Stimulated activated memory B cell treated with anti-CD40 and anti-IgM and Interleukin-4, amounts not matched to agents 10 μg/mL and 1 μg/mL and 100 μg/mL, for 72 hours (primary cell): ENCODE measurements around the gene SLC28A2.
"Not testable (repeated sequence)": the region's sequence is repeated elsewhere in the genome, so short reads cannot be mapped to it uniquely, and the experiment has no call there.

Experiments
- ATAC-seq: fragments of 150-1000 bp; cut with Tn5 transposase; 2 replicates; pipeline ENCODE4 v1.10.0; 2021
- H3K27ac Mint-ChIP-seq: one replicate; pipeline ENCODE4 v1.8.0; 2022; ENCODE audit warnings: mild to moderate bottlenecking, mixed read lengths
- H3K27me3 Mint-ChIP-seq: one replicate; pipeline ENCODE4 v1.8.0; 2022; ENCODE audit warnings: mixed read lengths
- H3K36me3 Mint-ChIP-seq: one replicate; pipeline ENCODE4 v1.8.0; 2022; ENCODE audit warnings: mixed read lengths
- H3K4me1 Mint-ChIP-seq: one replicate; pipeline ENCODE4 v1.8.0; 2022; ENCODE audit warnings: mixed read lengths
- H3K4me3 Mint-ChIP-seq: one replicate; pipeline ENCODE4 v1.8.0; 2022; ENCODE audit warnings: mild to moderate bottlenecking, moderate library complexity, mixed read lengths
- H3K9me3 Mint-ChIP-seq: one replicate; pipeline ENCODE4 v1.8.0; 2022; ENCODE audit warnings: mixed read lengths

Gene SLC28A2, protein sequence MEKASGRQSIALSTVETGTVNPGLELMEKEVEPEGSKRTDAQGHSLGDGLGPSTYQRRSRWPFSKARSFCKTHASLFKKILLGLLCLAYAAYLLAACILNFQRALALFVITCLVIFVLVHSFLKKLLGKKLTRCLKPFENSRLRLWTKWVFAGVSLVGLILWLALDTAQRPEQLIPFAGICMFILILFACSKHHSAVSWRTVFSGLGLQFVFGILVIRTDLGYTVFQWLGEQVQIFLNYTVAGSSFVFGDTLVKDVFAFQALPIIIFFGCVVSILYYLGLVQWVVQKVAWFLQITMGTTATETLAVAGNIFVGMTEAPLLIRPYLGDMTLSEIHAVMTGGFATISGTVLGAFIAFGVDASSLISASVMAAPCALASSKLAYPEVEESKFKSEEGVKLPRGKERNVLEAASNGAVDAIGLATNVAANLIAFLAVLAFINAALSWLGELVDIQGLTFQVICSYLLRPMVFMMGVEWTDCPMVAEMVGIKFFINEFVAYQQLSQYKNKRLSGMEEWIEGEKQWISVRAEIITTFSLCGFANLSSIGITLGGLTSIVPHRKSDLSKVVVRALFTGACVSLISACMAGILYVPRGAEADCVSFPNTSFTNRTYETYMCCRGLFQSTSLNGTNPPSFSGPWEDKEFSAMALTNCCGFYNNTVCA

DNA sequence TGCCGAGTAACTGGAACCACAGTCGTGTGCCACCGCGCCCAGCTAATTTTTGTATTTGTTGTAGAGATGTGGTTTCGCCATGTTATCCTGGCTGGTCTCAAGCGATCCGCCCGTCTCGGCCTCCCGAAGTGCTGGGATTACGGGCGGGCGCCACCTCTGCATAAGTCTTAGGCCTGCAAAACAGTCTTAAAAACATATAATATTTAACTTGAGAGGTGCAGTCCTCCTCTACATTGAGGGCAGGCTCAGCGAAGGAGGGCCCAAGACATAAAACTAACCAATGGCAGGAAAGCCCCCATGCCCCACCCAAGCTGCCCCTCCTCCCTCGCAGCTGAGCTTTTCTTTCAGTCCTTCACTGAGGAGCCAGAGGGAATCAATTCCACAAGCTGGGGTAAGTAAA, at the start of gene SLC28A2:
TSS of gene SLC28A2 (plus strand) at position 347 of the 400 bp plus-strand sequence. CDS start 982 bp downstream, outside the sequence.
- no peaks in the 10 kb centered on the region for H3K27me3 Mint-ChIP-seq
- no peak within 1 kb of the TSS for H3K27ac Mint-ChIP-seq
- H3K4me3 Mint-ChIP-seq, result no peak within 1 kb of the TSS
- no peak for ATAC-seq
- no peaks in the 10 kb centered on the region for H3K4me1 Mint-ChIP-seq
- peaks cover 5% of the 10 kb centered on the region for H3K36me3 Mint-ChIP-seq
- H3K9me3 Mint-ChIP-seq, result peaks cover 4% of the 10 kb centered on the region

DNA sequence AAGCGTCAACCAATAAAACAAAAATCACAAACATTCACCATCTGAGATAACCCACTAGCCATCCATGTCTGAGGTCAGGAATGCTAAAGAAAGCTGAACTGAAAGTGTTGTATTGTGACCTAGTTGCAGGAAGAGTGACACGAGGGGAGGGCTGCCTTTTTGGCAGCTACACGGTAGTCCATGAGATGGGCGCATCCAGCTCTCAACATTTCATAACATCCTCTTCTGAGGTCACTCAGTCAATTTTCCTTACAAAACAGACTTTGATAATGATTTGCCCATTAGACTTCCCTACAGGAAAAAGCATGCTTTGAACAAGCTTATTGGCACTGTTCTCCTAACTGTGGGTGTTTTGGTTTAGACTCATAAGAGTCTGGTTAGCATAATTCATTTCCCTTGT, 48.9 kb upstream of the SLC28A2 start:
- Mint-ChIP-seq H3K4me3 (no peak overlapping the region), H3K4me1 (no peaks in the 10 kb centered on the region), H3K27me3 (peaks cover 19% of the 10 kb centered on the region), H3K36me3 (no peaks in the 10 kb centered on the region), H3K9me3 (no peaks in the 10 kb centered on the region), H3K27ac (no peak overlapping the region)
- ATAC-seq, result no peak

DNA sequence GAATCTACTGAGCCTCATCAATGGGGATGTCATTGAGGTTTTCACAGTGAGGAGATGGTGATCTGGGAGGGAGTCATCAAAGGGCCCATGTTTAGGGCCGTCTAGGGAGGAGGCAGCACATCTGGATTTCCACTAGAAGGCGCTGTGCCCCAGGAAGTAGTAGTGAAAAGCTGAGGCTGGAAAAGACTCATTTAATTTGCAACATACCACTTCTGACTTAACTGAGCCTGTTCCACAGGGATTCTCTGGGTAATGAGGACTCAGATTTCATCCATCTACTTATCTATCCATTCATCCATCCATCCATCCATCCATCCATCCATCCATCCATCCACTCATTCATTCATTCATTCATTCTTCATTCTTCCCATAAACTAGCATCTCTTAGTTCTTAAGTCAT, 46.8 kb upstream of the SLC28A2 start:
- no peaks in the 10 kb centered on the region for H3K4me1 Mint-ChIP-seq
- peaks cover 22% of the 10 kb centered on the region for H3K27me3 Mint-ChIP-seq
- H3K4me3 Mint-ChIP-seq, result no peak overlapping the region
- H3K9me3 Mint-ChIP-seq, result no peaks in the 10 kb centered on the region
- H3K36me3 Mint-ChIP-seq, result no peaks in the 10 kb centered on the region
- no peak overlapping the region for H3K27ac Mint-ChIP-seq
- ATAC-seq, result no peak

DNA sequence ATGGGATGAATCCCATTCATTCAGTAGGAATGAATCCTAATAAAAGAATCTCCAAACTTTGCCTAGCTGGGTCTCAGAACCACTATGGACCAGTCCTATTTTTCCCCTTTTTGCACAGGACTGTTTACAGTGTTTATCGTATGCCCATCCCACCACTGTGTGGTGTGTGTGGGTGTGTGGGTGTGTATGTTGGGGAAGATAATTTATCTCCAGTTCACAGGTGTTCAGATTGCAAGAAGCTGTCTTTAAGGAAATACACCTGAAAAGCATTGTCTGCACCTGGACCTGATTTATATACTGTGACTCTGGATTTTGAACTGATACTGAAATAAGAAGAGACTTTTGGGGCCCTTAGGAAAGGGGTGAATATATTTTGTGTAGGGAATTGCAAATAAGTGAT, 39.5 kb upstream of the SLC28A2 start:
- no peaks in the 10 kb centered on the region for H3K9me3 Mint-ChIP-seq
- no peak for ATAC-seq

DNA sequence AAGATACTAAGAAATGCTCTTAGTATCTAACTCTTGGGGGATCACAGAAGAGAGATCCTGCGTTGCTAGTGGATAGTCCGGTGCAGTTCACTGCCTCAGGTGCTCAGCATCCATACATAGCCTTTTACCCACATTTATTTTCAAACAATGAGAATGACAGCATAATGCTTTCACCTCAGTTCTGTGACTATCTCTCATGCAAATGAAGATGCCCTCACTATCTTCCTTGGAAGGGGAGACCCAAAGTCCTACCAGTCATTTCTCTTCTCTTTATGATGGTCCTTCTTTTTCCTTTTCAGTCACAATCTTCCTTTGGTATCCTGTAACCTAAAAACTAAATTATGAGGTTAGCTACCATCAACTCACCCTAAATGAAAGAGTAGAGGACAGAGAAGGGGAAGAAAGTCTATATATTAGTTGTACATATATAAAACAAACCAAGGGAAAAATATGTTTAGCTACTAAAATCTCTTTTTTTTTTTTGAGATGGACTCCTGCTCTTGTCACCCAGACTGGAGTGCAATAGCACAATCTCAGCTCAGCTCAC, 30.9 kb upstream of the SLC28A2 start:
- Mint-ChIP-seq H3K4me3 (no peak overlapping the region), H3K36me3 (no peaks in the 10 kb centered on the region), H3K27me3 (peaks cover 42% of the 10 kb centered on the region), H3K4me1 (no peaks in the 10 kb centered on the region), H3K9me3 (no peaks in the 10 kb centered on the region), H3K27ac (no peak overlapping the region)
- ATAC-seq, result no peak

More for the DNA sequence above, 39.5 kb upstream of the SLC28A2 start:
- H3K4me3 Mint-ChIP-seq, result no peak overlapping the region
- H3K27ac Mint-ChIP-seq, result no peak overlapping the region
- H3K36me3 Mint-ChIP-seq, result no peaks in the 10 kb centered on the region
- peaks cover 10% of the 10 kb centered on the region for H3K27me3 Mint-ChIP-seq
- no peaks in the 10 kb centered on the region for H3K4me1 Mint-ChIP-seq

DNA sequence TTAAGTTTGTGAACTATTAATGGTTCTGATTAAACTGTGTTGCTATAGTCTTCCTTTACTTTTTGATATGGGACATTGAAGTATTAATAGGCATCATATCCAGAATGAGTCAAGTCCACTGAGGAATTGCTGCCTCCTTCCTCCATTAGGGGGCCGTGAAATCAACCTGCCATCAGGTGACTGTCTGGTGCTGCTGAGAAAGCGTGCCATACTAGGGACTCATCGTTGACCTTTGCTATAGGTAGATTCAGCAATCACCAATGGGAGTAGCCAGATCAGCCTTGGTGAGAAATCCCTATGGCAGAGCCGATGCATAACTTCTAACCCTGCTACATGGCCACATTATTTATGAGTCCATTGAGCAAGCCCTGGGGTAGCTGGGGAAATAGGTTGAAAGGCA, 30.1 kb upstream of the SLC28A2 start:
- no peak for ATAC-seq
- no peaks in the 10 kb centered on the region for H3K9me3 Mint-ChIP-seq
- H3K36me3 Mint-ChIP-seq, result no peaks in the 10 kb centered on the region
- H3K27ac Mint-ChIP-seq, result no peak overlapping the region
- no peaks in the 10 kb centered on the region for H3K4me1 Mint-ChIP-seq
- no peak overlapping the region for H3K4me3 Mint-ChIP-seq
- peaks cover 50% of the 10 kb centered on the region for H3K27me3 Mint-ChIP-seq

DNA sequence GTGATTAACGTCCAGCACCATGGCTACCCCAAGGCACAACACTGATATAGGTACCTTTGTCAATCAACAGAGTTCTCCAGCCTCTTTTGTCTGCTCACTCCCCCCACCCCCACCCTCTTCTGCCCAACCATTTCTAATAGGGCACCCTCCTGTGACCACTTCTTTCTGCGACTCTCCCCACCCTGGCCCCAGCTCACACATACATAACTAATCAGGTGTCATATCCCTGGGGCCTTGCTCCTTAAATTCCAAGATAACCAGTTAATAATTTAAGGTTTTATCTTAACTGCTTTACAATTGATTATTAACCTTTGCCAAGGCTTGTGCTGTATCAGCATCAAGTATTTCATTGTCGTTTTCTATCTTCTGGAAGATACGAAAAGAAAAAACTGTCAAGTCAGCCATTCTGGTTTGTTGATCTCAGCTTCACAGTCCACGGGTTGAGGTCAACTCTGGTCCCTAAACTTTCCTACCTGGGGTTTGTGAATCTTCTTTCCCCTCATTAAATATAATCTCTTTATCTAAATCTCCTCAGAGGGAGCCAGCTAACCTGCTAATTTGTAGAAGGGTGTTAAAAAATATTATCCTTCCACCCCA, 27.3 kb upstream of the SLC28A2 start:
- Mint-ChIP-seq H3K36me3 (no peaks in the 10 kb centered on the region), H3K27me3 (peaks cover 68% of the 10 kb centered on the region), H3K9me3 (no peaks in the 10 kb centered on the region), H3K27ac (no peak overlapping the region), H3K4me1 (no peaks in the 10 kb centered on the region), H3K4me3 (no peak overlapping the region)
- no peak for ATAC-seq

DNA sequence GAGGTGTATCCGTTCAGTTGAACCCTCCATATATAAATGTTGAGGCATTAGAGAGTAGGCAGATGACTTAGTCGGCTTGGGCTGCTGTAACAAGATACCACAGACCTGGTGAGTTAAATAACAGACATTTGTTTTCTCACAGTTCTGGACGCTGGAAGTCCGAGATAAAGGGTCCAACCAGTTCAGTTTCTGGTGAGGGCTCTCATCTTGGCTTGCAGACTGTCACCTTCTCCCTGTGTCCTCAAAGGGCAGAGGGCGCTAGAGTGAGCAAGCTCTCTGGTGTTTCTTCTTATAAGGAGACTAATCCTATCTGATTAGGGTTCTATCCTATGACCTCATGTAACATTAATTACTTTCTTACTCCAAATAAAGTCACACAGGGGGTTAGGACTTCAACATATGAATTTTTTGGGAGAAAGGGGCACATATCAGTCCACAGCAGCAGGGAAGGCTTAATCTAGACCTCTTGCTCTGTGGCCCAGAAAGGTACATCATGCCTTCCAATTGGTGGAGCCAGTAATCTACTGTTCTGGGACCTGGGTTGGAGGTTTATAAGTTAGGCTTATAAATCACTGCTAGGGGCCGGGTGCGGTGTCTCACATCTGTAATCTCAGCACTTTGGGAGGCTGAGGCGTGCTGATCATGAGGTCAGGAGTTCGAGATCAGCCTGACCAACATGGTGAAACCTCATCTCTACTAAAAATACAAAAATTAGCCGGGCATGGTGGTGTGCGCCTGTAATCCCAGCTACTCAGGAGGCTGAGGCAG, 26.3 kb upstream of the SLC28A2 start:
- no peaks in the 10 kb centered on the region for H3K9me3 Mint-ChIP-seq
- H3K36me3 Mint-ChIP-seq, result no peaks in the 10 kb centered on the region
- H3K4me1 Mint-ChIP-seq, result no peaks in the 10 kb centered on the region
- H3K4me3 Mint-ChIP-seq, result no peak overlapping the region
- H3K27ac Mint-ChIP-seq, result no peak overlapping the region
- no peak for ATAC-seq
- peaks cover 68% of the 10 kb centered on the region for H3K27me3 Mint-ChIP-seq

DNA sequence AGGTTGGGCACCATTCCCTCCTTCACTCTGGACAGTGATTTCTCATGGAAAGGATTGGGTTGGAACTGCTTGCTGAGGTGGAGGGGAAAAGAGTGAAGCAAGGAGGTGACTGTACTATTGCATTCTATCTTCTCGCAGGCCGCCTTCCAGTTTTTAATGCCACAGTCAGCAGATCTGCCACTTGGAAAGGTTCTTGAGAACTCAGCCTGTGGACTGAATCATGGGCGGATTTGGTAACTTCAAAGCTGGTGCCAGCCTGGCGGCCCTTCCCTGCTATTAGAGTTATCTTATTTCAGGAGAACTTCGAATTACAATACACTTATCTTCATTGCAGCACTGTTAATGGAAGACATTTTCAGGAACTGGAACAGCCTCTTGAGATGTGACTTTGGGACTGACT, 23.1 kb upstream of the SLC28A2 start:
- Mint-ChIP-seq H3K4me1 (no peaks in the 10 kb centered on the region), H3K27me3 (peaks cover 42% of the 10 kb centered on the region), H3K36me3 (no peaks in the 10 kb centered on the region), H3K27ac (no peak overlapping the region), H3K9me3 (peaks cover 4% of the 10 kb centered on the region), H3K4me3 (no peak overlapping the region)
- ATAC-seq, result no peak

DNA sequence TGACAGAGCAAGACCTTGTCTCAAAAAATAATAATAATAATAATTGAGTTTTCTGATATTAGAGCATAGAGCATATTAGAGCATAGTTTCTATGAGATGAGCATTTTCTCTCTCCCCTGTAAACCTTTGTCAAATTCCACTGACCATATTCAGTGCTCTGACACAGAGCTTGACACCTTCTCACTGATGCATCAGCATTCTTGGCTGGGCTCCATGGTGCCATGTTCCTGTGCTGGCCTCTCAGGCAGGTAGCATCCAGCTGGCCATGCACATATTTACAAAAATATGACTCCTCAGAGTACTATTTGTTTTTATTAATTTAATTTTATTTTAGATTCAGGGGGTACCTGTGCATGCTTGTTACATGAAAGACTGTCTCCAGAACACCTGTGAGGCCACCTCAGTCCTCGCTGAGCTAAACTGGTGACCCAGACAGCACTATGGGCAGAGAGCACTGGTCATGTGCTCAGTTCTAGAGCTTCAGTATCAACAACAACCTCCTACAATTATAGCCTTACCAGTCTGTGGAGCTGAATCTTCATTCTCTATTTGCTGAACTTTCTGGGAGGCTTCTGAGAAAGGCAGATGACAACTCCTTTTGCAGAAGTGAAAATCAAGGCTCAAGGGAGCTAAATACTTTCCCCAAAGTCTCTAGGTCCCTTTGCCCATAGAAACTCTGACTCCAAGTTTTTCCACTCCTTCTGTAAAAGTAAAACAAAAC, 21.6 kb upstream of the SLC28A2 start:
- Mint-ChIP-seq H3K27me3 (peaks cover 29% of the 10 kb centered on the region), H3K4me1 (no peaks in the 10 kb centered on the region), H3K4me3 (no peak overlapping the region), H3K27ac (no peak overlapping the region), H3K36me3 (no peaks in the 10 kb centered on the region), H3K9me3 (peaks cover 9% of the 10 kb centered on the region)
- peak; percentile 51 for ATAC-seq

DNA sequence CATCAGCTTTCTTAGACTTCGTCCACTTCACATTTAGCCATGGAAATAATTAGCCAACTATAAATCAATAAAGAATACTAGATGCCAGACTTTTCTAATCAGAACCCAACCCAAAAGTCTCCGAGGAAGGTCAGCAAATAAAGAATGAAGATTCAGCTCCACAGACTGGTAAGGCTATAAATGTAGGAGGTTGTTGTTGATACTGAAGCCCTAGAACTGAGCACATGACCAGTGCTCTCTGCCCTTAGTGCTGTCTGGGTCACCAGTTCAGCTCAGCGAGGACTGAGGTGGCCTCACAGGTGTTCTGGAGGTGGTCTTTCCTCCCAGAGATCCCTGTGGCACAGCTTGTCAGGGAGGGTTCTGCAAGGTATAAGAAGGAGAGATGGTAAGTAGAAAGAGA, 20.9 kb upstream of the SLC28A2 start:
- H3K27ac Mint-ChIP-seq, result no peak overlapping the region
- H3K4me1 Mint-ChIP-seq, result no peaks in the 10 kb centered on the region
- peaks cover 9% of the 10 kb centered on the region for H3K9me3 Mint-ChIP-seq
- no peak for ATAC-seq
- peaks cover 26% of the 10 kb centered on the region for H3K27me3 Mint-ChIP-seq
- no peak overlapping the region for H3K4me3 Mint-ChIP-seq
- H3K36me3 Mint-ChIP-seq, result no peaks in the 10 kb centered on the region

DNA sequence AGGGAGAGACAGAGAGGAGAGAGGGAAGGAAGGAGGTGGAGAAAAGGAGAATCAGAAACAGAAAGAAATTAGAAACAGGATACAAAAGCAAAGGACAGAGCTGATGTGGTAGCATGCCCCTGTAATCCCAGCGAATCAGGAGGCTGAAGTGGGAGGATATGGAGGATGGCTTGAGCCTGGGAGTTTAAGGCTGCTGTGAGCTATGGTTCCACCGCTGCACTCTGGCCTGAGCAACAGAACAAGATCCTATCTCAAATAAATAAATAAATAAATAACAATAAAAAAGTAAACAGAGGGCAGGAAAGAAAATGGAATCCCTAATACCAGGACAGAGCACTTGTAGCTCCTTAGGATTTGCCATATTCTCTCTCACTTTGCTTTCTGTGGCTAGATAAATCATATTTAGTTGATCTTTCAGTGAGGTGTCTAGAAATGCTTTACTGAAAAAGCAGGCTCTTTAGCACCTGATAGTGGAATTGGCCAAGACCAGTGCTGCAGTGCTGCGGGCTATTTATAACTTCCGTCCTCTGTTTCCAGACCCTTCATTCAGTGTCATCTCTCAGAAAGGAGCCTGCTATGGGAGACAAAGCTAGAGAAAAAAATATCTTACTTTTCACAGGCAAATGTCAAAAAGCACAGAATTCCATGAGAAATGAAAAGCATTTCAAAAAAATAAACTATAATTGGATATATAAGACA, 20.0 kb upstream of the SLC28A2 start:
- H3K4me3 Mint-ChIP-seq, result no peak overlapping the region
- no peak for ATAC-seq
- H3K4me1 Mint-ChIP-seq, result no peaks in the 10 kb centered on the region
- no peaks in the 10 kb centered on the region for H3K36me3 Mint-ChIP-seq
- H3K9me3 Mint-ChIP-seq, result peaks cover 9% of the 10 kb centered on the region
- H3K27me3 Mint-ChIP-seq, result peaks cover 18% of the 10 kb centered on the region
- H3K27ac Mint-ChIP-seq, result no peak overlapping the region

DNA sequence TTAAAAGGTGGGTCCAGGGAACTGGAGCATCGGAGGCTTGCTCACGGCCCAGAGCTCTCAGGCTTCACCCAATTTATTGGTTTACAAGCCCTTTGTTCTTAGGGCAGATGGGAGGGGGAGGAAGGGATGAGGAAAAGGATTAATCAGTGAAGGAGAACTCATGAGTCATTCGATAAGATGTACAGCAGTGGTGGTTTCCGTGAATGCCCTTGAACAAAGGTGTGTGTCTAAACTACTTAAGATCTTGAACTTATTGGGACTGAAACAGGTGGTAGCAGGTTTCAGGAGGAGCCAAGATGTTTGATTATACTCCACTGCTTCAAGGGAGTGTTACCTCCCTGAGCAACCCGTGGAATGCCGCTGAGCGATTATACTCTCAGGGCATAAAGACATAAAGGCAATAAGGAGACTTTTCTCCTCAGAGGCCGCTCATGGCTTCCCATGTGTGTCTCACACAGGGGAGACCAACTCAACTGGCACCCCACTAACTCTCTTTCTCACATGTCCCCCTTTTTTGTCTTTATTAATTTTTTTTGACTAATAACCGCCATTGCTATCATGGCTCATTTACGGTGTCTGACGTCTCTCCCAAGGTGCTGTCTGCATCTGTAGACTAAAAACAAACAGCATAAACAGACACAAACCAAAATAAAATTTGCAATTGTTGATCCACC, 17.3 kb upstream of the SLC28A2 start:
- H3K27me3 Mint-ChIP-seq, result peaks cover 8% of the 10 kb centered on the region
- peaks cover 6% of the 10 kb centered on the region for H3K36me3 Mint-ChIP-seq
- peaks cover 14% of the 10 kb centered on the region for H3K9me3 Mint-ChIP-seq
- no peak overlapping the region for H3K27ac Mint-ChIP-seq
- no peak for ATAC-seq
- no peak overlapping the region for H3K4me3 Mint-ChIP-seq
- H3K4me1 Mint-ChIP-seq, result no peaks in the 10 kb centered on the region

DNA sequence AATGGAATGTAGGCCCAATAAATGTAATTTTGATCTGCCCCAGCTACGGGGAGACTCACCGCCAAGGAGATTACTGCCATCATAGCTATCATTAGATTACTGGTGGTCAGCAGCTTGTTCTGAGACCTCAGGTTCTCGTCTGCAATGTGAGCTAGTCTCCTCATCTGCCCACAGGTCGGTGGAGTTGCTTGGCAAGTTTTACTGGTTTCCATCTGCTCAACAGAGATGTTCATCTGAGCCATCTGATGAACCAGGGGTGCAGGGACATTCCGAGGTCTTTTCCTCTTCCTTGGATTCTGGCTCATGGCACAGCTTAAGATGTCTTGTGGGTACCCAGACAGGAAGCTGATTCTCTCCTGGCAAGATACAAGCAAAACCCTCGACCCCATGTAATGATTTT, 15.2 kb upstream of the SLC28A2 start:
- H3K36me3 Mint-ChIP-seq, result peaks cover 11% of the 10 kb centered on the region
- not testable (repeated sequence) for ATAC-seq

More for the DNA sequence above, 15.2 kb upstream of the SLC28A2 start:
- H3K27ac Mint-ChIP-seq, H3K4me3 Mint-ChIP-seq, H3K27me3 Mint-ChIP-seq, H3K4me1 Mint-ChIP-seq: not testable (repeated sequence)
- H3K9me3 Mint-ChIP-seq, result peaks cover 20% of the 10 kb centered on the region
